Measurements from ENCODE around the gene CLSTN3.

GRCh38 chr12:7106082-7106481 lies 24.1 kb upstream of the CLSTN3 start:
- TF ChIP-seq, protein P1, sequence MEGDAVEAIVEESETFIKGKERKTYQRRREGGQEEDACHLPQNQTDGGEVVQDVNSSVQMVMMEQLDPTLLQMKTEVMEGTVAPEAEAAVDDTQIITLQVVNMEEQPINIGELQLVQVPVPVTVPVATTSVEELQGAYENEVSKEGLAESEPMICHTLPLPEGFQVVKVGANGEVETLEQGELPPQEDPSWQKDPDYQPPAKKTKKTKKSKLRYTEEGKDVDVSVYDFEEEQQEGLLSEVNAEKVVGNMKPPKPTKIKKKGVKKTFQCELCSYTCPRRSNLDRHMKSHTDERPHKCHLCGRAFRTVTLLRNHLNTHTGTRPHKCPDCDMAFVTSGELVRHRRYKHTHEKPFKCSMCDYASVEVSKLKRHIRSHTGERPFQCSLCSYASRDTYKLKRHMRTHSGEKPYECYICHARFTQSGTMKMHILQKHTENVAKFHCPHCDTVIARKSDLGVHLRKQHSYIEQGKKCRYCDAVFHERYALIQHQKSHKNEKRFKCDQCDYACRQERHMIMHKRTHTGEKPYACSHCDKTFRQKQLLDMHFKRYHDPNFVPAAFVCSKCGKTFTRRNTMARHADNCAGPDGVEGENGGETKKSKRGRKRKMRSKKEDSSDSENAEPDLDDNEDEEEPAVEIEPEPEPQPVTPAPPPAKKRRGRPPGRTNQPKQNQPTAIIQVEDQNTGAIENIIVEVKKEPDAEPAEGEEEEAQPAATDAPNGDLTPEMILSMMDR (IDR thresholded peaks at IDR 0.05): no peak
- TF ChIP-seq POLR2A (IDR thresholded peaks at IDR 0.05): no peak

Data from thyroid gland (tissue), 4 donors.